Measurements from ENCODE around the gene ABLIM3.

- TF ChIP-seq EZH2 (IDR thresholded peaks at IDR 0.05; ENCODE audit: borderline replicate concordance, insufficient read depth, low read length, poor library complexity, severe bottlenecking) (no peak), SMC3 (conservative IDR thresholded peaks at IDR 0.05; ENCODE audit: poor library complexity) (no peak), CTCF (IDR thresholded peaks at IDR 0.05; ENCODE audit: poor library complexity, severe bottlenecking) (no peak), REST (IDR thresholded peaks at IDR 0.05; ENCODE audit: borderline replicate concordance) (no peak), POLR2AphosphoS5 (IDR thresholded peaks at IDR 0.05) (no peak)
Observed at GRCh38 chr5:149278451-149279210, 137.3 kb downstream of the ABLIM3 start.
